RWPE1 (cell line): Measurements from ENCODE around the gene RBPJ.
A peak's percentile ranks its signal among the peaks of the same experiment; 100 is the strongest.

Experiments
- CTCF ChIA-PET: fragments of 350-600 bp; sonication (Branson Sonifier 250); formaldehyde crosslinking; extraction: SDS; loops from one replicate; lab custom pipeline; 2021; lab: Yijun Ruan, JAX
- POLR2A ChIA-PET: fragments of 400-600 bp; formaldehyde crosslinking; extraction: SDS; loops from one replicate; lab custom pipeline; 2020; ENCODE audit warnings: antibody characterized with exemption; ENCODE audit not compliant: low non-redundant PET; lab: Yijun Ruan, JAX
- DNase-seq: peaks from one replicate; pipeline ENCODE4 v3.0.0; 2012; ENCODE audit warnings: low spot score
- H3K27ac ChIP-seq: fragments of 450-650 bp; 2 replicates; pipeline ENCODE4 v1.5.1; 2017
- CTCF ChIP-seq: fragments of 450-650 bp; conservative IDR thresholded peaks from 2 replicates; pipeline ENCODE4 v1.5.1; 2017; ENCODE audit warnings: low read depth, mild to moderate bottlenecking

Gene RBPJ

GRCh38 chr4:26330946-26331345, 10.1 kb downstream of the RBPJ start:
- H3K27ac ChIP-seq = no peak overlapping the region
- CTCF ChIA-PET = interaction anchor here (0.6 to 1.5 kb wide), 8 partner anchors 25 to 718 kb away, joined by 3 to 9 read pairs (median 4); no protein-coding TSS in a partner anchor
- TF ChIP-seq CTCF = no peak
- POLR2A ChIA-PET = no interaction called here
- no peak for DNase-seq

GRCh38 chr4:26331380-26331950, 10.7 kb downstream of the RBPJ start:
- DNase-seq = no peak
- no peak for TF ChIP-seq CTCF
- POLR2A ChIA-PET = no interaction called here
- CTCF ChIA-PET = interaction anchor here (1.0 to 1.3 kb wide), 2 partner anchors 78 to 302 kb away, joined by 4 to 5 read pairs; no protein-coding TSS in a partner anchor
- no peak overlapping the region for H3K27ac ChIP-seq

DNA sequence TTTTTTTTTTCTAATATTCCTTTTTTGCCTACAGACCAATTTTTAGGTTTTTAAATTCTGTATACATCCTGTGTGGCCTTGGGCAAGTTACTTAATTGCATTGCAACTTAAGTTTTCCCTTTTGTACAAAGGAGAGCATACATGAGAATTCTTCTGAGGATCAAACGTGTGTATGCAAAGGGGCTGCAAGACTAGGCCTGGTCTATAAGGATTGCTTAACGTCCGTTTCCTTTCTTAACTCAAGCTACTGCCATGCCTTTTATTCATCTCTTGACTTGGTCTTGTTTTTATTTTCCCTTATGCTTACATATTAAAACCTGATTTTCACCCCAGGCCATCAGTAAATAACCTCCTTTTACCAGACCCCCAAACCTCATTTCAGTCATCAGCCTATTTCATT, 13.6 kb downstream of the RBPJ start:
- no peak for TF ChIP-seq CTCF
- POLR2A ChIA-PET = interaction anchor here (0.7 kb wide), 1 partner anchor 324 kb away, joined by 4 read pairs; no protein-coding TSS in a partner anchor
- no peak for DNase-seq
- CTCF ChIA-PET = no interaction called here
- no peak overlapping the region for H3K27ac ChIP-seq

DNA sequence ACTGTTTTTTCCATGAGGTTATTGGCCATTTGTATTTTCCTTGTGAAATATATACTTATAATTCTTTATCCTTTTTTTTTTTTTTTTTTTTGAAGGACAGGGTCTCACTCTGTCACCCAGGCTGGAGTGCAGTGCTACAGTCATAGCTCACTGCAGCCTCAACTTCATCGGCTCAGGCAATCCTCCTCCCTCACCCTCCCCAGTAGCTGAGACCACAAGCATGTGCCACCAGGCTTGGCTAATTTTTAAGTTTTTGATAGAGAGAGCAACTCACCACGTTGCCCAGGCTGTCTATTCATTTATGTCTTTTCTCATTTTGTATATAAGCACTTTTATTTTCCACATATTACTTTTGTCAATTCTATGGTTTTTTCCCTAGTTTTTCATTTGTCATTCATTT, 16.8 kb downstream of the RBPJ start:
- POLR2A ChIA-PET = no interaction called here
- no peak overlapping the region for H3K27ac ChIP-seq
- CTCF ChIA-PET = no interaction called here
- TF ChIP-seq CTCF = no peak
- DNase-seq = no peak

DNA sequence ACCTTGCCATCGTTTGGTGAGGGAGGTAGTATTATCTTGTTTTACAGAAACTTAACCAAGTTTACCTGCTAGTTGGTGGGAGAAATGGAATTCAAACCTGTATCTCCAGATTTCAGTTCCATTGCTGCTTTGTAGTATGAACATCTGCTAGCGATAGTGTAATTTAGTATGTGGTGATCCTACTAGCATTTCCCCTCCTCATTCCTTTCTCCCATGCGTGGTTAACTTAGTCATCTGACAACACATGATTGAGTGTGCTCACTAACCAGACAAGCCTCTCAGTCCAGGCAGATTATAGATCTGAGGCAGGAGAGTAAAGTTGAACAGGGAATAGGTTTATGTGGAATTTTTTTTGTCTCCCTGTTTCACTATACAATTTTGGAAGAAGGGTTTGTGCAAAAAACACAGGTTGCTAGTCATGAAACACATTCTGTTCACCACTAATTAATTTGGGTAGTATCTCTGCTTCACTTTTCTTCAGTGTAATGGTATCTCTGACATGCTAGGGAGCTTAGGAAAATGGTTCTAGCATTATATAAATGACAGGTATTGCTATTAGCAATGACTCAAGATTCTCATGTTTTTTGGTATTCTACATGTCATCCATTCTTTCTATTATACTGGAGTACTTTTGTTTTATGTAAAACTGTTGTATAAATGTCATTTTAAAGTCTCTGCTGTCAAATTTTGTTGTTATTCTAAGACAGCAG, 21.7 kb downstream of the RBPJ start:
- H3K27ac ChIP-seq = no peak overlapping the region
- POLR2A ChIA-PET = no interaction called here
- DNase-seq = peak; percentile 89
- TF ChIP-seq CTCF = no peak
- CTCF ChIA-PET = no interaction called here

DNA sequence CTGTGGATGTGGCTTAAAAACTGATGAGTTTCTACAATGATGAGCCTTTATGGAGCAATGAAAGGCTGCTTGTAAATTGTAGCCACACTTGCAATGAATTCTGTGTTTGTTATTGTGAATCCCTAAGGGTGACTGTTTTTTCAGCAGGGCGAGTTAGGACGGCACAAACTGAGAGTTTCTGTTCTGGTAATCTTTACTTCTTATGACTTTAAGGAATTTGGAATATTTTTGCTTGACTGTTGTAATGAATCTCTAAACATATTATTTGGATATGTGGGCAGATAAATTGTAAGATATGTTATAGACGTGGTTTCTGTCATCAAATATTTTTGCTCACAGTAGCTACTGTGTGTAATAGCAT, 22.2 kb downstream of the RBPJ start:
- CTCF ChIA-PET = no interaction called here
- TF ChIP-seq CTCF = no peak
- DNase-seq = no peak
- H3K27ac ChIP-seq = no peak overlapping the region
- POLR2A ChIA-PET = no interaction called here
